Osteoblast (primary cell): Measurements from ENCODE around the gene CARD19. TPM values are rescaled to one million over a fixed set of nuclear protein-coding genes. Genes with fewer than 3 reads are reported as not detected.
A peak's percentile ranks its signal among the peaks of the same experiment; 100 is the strongest.

Source experiments
- DNase-seq: peaks from one replicate; pipeline ENCODE4 v3.0.0; 2011; ENCODE audit warnings: low spot score, mixed read lengths; ENCODE audit not compliant: insufficient read length; ENCODE audit errors: missing footprints
- H2AFZ ChIP-seq: 2 replicates; pipeline ENCODE4 v1.6.0; 2011; ENCODE audit warnings: mild to moderate bottlenecking, low read length
- H3K27ac ChIP-seq: 2 replicates; pipeline ENCODE4 v1.5.1; 2011; ENCODE audit warnings: mild to moderate bottlenecking, low read depth, low read length, moderate library complexity
- H3K27me3 ChIP-seq: 2 replicates; pipeline ENCODE4 v1.6.0; 2012; ENCODE audit warnings: mild to moderate bottlenecking, control low read depth, inconsistent platforms, low read length, moderate library complexity; ENCODE audit not compliant: insufficient read depth
- H3K36me3 ChIP-seq: 2 replicates; pipeline ENCODE4 v1.5.1; 2011; ENCODE audit warnings: mild to moderate bottlenecking, low read length, control low read depth, moderate library complexity; ENCODE audit not compliant: insufficient read depth
- H3K4me1 ChIP-seq: 2 replicates; pipeline ENCODE4 v1.5.1; 2011; ENCODE audit warnings: mild to moderate bottlenecking, low read length, control low read depth, moderate library complexity; ENCODE audit not compliant: insufficient read depth
- H3K4me2 ChIP-seq: 2 replicates; pipeline ENCODE4 v1.6.0; 2011; ENCODE audit warnings: mild to moderate bottlenecking, low read length; ENCODE audit not compliant: insufficient read depth
- H3K4me3 ChIP-seq: fragments of 200-600 bp; sonication (generic); 3 replicates; pipeline ENCODE4 v1.5.1; 2012; ENCODE audit warnings: mild to moderate bottlenecking, low read length, inconsistent platforms; ENCODE audit not compliant: insufficient read depth
- H3K79me2 ChIP-seq: 2 replicates; pipeline ENCODE4 v1.6.0; 2012; ENCODE audit warnings: mild to moderate bottlenecking, low read length, control low read depth, inconsistent platforms; ENCODE audit not compliant: insufficient read depth
- H3K9me3 ChIP-seq: 2 replicates; pipeline ENCODE4 v1.5.1; 2011; ENCODE audit warnings: low read depth, low read length, control low read depth
- H4K20me1 ChIP-seq: 2 replicates; pipeline ENCODE4 v1.6.0; 2012; ENCODE audit warnings: mild to moderate bottlenecking, low read length, control low read depth; ENCODE audit not compliant: insufficient read depth
- CTCF ChIP-seq: IDR thresholded peaks from 2 replicates; pipeline ENCODE4 v1.5.1; 2011; ENCODE audit warnings: mild to moderate bottlenecking, low read depth, low read length, moderate library complexity; ENCODE audit errors: extremely low read depth
- total RNA-seq: library from RNA; depleted of rRNA; stranded (reverse); fragments of >200 nt; gene quantifications from 2 replicates; pipeline ENCODE4 v1.2.3, GENCODE V29; 2012

CARD19 gene
- total RNA-seq, 1 donor: 38.4 TPM

- no peak for TF ChIP-seq CTCF
- H3K4me2 ChIP-seq: no peak overlapping the region
- no peaks in the 10 kb centered on the region for H3K36me3 ChIP-seq
- peaks cover 5% of the 10 kb centered on the region for H3K4me1 ChIP-seq
- H4K20me1 ChIP-seq: no peaks in the 10 kb centered on the region
- no peaks in the 10 kb centered on the region for H3K27me3 ChIP-seq
- DNase-seq: peak; percentile 77
- H3K79me2 ChIP-seq: no peaks in the 10 kb centered on the region
- H3K9me3 ChIP-seq: no peaks in the 10 kb centered on the region
- no peak overlapping the region for H3K27ac ChIP-seq
- H3K4me3 ChIP-seq: no peak overlapping the region
- H2AFZ ChIP-seq: no peak overlapping the region
Observed at GRCh38 chr9:93071464-93071863, 24.6 kb upstream of the CARD19 start.

GRCh38 chr9:93072383-93072795, 23.6 kb upstream of the CARD19 start:
- Histone ChIP-seq H2AFZ (no peak overlapping the region), H3K4me1 (peaks cover 5% of the 10 kb centered on the region), H3K4me3 (no peak overlapping the region), H3K9me3 (no peaks in the 10 kb centered on the region), H3K4me2 (no peak overlapping the region), H4K20me1 (no peaks in the 10 kb centered on the region), H3K36me3 (no peaks in the 10 kb centered on the region), H3K27ac (no peak overlapping the region), H3K27me3 (no peaks in the 10 kb centered on the region), H3K79me2 (no peaks in the 10 kb centered on the region)
- peak; percentile 65 for DNase-seq
- TF ChIP-seq CTCF: no peak

GRCh38 chr9:93076101-93076791, 19.8 kb upstream of the CARD19 start:
- no peaks in the 10 kb centered on the region for H3K36me3 ChIP-seq
- H3K4me3 ChIP-seq: no peak overlapping the region
- DNase-seq: peak; percentile 5
- H3K9me3 ChIP-seq: no peaks in the 10 kb centered on the region
- no peaks in the 10 kb centered on the region for H4K20me1 ChIP-seq
- peaks cover 13% of the 10 kb centered on the region for H3K4me1 ChIP-seq
- no peaks in the 10 kb centered on the region for H3K79me2 ChIP-seq
- no peaks in the 10 kb centered on the region for H3K27me3 ChIP-seq
- no peak overlapping the region for H3K4me2 ChIP-seq
- no peak overlapping the region for H2AFZ ChIP-seq
- no peak for TF ChIP-seq CTCF
- no peak overlapping the region for H3K27ac ChIP-seq

- H2AFZ ChIP-seq: no peak overlapping the region
- TF ChIP-seq CTCF: no peak
Observed at GRCh38 chr9:93076792-93077128, 19.3 kb upstream of the CARD19 start.

More at GRCh38 chr9:93076792-93077128, 19.3 kb upstream of the CARD19 start:
- Histone ChIP-seq H4K20me1 (no peaks in the 10 kb centered on the region), H3K27ac (no peak overlapping the region), H3K4me1 (peaks cover 18% of the 10 kb centered on the region), H3K4me2 (no peak overlapping the region), H3K4me3 (no peak overlapping the region), H3K9me3 (no peaks in the 10 kb centered on the region), H3K36me3 (no peaks in the 10 kb centered on the region), H3K27me3 (no peaks in the 10 kb centered on the region), H3K79me2 (no peaks in the 10 kb centered on the region)
- DNase-seq: peak; percentile 29
